ENCODE results near the gene CAND2.
"Not testable (repeated sequence)": the region's sequence is repeated elsewhere in the genome, so short reads cannot be mapped to it uniquely, and the experiment has no call there.

The CAND2 gene

DNA sequence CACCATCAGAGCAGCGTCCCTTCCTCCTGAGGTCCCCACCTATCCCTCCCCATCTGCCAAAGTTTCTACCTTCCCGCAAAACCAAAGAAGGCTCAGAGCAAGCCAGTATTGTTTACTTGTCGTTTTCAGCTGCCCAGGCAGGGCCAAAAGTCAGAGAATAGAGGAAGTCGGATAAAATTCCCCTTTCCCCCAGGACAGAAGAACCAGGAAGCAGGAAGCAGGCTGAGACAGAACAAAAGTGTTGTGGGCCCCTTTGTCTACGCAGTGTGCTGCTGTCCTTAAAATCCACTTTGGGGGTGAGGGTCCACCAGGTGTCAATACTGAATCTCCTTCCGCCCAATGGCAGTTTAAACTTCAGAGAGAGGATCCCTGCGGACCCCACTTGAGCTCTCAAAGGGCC, 63.4 kb downstream of the CAND2 start:
- no peak for DNase-seq (ENCODE audit: low read depth, low spot score)

DNA sequence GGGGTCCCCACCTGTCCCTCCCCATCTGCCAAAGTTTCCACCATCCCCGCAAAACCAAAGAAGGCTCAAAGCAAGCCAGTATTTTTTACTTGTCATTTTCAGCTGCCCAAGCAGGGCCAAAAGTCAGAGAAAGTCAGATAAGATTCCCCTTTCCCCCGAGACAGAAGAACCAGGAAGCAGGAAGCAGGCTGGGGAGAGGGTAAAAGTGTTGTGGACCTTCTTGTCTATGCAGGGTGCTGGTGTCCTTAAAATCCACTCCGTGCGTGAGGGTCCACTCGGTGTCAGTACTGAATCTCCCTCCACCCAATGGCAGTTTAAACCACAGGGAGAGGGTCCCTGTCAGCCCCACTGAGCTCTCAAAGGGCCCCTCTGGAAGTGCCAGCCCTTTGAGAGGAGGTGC, 65.1 kb downstream of the CAND2 start:
- no peak for DNase-seq (ENCODE audit: low read depth, low spot score)

DNA sequence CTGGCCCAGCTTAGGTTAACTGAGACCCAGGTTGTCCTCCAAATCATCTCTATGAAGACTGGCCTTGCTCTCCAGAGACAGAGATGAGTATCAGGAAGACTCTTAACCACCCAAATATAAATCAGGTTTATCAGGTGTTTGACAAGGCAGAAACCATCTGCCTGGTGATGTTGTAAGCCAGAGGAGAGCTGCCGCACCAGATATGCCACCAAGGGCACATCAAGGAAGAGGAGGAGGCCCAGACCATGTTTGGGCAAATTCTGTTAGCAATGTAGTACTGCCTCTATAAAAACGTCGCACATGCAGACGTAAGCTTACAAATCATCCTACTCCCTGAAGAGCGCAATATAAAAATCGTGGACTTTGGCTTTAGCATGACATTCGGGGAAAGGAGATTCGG, 65.9 kb downstream of the CAND2 start:
- DNase-seq (ENCODE audit: low read depth, low spot score) = no peak

DNA sequence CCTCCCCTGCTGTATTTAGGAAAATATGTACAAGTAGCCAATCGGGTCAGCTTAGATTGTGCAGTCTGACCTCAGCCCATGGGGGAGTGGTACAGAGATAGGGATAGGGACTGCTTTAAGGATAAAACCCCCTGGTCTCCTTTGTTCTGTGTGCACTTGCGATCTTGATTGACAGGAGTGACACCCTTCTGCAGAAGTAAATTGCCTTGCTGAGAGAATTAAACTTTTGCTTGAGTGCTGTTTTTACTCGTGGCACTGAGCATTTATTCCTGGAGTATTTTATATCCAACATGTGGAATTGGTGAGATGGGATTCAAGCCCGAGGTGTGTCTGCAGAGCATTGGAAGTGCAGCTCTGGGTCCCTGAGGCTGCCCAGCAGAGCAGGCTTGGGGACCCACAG, 68.8 kb downstream of the CAND2 start:
- DNase-seq (ENCODE audit: low read depth, low spot score) = no peak

DNA sequence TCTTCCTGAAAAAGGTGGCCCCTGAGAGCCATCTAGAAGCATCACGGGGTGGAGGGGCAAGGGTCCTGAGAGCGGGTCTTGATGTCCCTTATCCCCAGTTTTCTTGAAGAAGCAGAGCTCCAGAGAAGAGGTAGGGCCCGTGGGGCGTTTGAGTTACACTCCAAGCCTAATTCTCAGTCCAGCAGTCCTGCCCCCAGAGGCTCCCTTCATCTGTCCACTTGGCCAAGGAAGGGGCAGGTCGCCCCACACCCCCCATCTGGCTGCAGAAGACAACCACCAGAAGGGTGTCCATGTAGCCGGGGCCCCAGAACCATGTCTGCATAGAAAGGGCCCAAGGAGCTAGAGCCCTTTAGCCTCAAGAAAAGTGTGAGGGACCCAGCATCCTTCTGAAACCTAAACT, 70.4 kb downstream of the CAND2 start:
- no peak for DNase-seq (ENCODE audit: low read depth, low spot score)

DNA sequence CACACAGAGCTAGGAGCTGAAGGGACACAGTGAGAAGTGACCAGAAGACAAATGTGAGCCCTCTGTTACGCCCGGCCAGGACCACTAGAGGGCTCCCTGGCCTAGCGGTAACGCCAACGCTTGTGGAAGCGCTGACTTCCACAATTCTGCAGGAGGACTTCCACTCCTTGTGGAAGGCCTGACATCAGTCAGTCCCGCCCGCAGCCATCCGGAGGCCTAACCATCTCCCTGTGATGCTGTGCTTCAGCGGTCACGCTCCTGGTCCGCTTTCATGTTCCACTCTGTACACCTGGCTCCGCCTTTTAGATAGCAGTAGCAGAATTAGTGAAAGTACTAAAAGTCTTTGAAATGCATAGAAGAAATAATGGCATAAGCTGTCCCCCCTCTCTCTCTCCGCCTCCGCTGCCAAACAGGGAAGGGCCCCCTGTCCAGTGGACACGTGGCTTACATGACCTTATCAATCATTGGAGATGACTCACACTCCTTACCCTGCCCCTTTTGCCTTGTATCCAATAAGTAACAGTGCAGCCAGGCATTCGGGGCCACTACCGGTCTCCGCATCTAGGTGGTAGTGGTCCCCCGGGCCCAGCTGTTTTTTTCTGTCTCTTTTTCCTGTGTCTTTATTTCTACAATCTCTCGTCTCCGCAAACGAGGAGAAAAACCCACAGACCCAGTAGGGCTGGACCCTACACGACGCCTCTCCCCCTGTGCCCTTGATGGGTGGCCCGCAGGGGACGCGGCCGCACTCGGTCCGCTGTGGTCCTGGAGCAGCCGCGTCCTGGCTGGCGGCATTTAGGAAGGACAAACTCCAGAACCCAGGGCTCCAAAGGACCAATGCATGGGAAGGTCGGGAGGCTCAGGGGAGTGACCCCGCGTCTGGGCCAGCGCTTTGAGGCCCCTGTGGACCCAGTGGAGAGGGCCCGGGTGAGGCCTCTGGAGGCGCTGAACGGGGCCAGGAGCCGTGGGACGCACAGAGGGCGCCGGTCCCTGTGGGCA, 71.9 kb downstream of the CAND2 start:
- peak; percentile 91 for DNase-seq (ENCODE audit: low read depth, low spot score)

DNA sequence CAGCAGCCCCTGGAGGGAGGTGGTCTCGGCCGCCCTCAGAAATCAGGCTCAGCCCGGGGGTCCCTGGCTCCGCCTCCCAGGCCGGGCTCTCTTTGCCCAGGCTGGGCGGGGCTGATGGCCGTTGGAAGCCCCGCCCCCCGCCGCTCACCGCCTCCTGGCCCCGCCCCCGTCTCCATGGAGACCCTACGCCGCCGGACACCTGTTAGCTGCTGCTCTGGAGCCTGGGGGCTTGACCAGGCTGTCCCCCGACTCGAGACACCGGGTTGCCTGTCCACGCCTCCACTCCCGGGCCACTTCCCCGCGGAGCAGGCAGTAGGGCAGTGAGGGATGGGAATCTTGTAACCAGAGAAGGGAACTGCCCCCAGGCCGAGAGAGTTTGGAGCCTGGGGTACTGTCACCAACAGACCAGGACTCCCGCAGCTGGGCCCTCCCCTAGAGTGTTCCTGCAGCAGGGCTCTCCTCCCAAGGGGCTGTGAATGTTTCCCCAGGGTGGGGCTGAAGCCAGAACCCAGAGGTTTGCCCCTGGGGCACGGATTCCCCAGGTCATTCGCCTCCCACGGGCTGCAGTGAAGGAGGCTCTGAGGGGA, 72.6 kb downstream of the CAND2 start:
- peak; percentile 63 for DNase-seq (ENCODE audit: low read depth, low spot score)

DNA sequence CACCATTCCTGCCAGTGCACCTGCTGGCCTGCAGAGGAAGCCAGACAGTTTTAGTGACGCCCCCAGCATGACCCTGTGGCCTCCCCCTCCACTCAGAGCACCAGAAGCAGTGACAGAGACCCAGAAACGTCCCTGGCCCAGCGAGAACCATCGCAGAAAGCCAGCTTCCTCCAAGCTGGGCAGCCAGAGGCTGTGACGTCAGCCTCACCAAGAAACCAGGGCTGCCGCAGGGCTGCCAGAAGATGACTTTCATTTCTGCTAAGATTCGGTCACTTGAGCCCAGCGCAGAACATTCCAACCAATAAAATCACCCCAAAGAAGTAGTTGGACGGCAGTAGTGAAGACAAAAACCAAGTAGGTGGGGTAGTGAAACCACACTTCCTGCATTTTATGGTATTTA, 74.5 kb downstream of the CAND2 start:
- no peak for DNase-seq (ENCODE audit: low read depth, low spot score)

DNA sequence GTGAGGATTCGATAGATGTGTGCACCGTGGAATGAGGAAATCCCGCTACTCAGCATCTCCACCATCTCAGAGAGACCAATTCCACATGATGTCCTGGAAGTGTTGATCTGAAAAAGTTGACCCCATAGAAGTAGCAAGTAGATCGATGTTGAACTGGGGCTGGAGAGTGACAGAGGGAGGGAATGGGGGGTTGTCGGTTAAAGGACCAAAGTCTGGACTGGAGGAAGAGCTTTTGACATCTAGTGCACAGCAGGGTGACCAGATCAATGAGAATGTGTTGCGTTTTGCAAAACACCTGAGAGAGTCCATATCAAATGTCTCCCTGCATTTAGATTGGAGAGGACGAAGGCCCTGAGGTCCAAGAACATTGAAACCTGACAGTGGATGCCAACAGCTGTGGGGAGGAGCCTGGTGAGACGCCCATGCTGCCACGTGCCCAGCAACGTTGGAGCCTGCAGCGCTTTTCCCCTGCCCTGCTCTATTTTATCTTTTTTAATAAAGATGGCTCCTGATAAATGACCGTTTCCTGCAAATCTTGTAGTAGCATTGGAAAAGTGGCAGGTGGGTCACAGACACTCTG, 75.0 kb downstream of the CAND2 start:
- DNase-seq (ENCODE audit: low read depth, low spot score) = no peak

DNA sequence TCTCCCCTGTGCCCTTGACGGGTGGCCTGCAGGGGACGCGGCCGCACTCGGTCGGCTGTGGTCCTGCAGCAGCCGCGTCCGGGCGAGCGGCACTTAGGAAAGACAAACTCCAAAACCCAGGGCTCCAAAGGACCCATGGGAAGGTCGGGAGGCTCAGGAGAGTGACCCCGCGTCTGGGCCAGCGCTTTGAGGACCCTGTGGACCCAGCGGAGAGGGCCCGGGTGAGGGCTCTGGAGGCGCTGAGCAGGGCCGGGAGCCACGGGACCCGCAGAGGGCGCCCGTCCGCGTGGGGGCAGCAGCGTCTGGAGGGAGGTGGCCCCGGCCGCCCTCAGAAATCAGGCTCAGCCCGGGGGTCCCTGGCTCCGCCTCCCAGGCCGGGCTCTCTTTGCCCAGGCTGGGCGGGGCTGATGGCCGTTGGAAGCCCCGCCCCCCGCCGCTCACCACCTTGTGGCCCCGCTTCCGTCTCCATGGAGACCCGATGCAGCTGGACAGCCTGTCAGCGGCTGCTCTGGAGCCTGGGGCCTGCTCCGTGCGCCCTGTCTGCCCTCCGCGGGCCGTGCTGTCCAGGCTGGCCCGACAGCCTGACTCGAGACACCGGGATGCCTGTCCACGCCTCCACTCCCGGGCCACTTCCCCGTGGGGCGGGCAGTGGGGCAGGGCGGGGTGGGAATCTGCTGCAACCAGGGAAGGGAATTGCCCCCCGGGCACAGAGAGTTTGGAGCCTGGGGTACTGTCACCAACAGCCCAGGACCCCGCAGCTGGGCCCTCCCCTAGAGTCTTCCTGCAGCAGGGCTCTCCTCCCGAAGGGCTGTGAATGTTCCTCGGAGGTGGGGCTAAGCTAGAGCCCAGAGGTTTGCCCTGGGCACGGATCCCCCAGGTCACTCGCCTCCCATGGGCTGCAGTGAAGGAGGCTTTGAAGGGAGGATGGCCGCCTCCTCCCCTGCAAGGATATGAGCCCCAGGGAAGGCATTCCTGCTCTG, 79.7 kb downstream of the CAND2 start:
- DNase-seq (ENCODE audit: low read depth, low spot score) = peak; percentile 94

DNA sequence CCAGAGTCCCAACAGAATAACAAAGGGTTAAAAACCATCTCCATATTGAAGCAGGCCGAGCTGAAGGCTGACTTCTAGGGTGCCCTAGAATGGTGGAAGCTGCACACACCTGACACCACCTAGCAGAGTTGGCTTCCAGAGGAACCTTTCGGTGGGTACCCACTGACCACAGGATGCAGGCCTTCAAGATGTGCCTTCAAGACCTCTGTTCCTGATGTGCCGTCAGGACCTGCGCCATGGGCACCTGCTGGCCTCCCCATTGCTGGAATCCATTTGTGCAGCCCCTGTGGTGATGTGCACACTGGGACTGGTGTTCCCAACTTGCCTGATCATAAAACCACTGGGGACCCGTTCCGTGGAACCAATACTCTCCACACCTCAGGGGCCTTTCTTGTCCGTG, 80.6 kb downstream of the CAND2 start:
- no peak for DNase-seq (ENCODE audit: low read depth, low spot score)

DNA sequence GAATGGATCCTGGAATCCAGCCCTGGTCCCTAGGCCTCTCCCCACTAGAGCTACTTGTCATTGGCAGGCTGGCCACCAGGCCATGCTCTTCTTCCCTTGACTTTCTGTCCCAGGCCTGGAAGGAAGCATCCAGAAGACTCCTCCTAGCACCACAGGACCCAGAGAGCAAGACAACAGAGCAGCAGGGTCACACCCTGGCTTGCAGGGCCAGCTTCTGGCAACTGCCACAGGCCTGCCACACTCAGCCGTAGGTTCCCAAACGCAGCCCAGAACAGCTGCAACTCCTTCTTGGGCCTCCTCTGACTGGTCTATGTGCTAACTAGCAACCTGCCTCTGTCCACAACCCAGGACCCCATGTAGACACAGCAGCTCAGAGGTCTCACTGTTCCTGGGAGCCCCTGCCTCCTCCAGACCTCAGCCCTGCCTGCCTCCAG, 81.7 kb downstream of the CAND2 start:
- DNase-seq (ENCODE audit: low read depth, low spot score) = no peak

DNA sequence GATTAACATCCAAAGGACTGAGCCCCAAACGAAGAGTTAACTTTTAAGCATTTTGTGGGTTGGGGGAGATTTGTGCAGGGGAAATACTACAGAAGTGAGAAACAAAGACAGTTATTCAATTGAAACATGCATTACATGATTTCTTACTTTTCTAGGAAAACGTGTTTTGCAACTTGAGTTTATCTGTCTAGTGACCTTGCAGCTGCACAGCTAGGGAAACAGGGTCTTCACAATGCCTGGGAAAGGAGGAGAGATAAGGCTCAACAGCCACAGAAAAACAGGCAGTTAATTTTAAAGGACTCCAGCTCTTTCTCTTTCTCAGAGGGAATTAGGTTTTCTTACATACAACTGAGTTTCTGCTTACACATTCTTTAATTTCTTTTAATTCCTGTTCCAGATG, 82.3 kb downstream of the CAND2 start:
- DNase-seq (ENCODE audit: low read depth, low spot score) = not testable (repeated sequence)

DNA sequence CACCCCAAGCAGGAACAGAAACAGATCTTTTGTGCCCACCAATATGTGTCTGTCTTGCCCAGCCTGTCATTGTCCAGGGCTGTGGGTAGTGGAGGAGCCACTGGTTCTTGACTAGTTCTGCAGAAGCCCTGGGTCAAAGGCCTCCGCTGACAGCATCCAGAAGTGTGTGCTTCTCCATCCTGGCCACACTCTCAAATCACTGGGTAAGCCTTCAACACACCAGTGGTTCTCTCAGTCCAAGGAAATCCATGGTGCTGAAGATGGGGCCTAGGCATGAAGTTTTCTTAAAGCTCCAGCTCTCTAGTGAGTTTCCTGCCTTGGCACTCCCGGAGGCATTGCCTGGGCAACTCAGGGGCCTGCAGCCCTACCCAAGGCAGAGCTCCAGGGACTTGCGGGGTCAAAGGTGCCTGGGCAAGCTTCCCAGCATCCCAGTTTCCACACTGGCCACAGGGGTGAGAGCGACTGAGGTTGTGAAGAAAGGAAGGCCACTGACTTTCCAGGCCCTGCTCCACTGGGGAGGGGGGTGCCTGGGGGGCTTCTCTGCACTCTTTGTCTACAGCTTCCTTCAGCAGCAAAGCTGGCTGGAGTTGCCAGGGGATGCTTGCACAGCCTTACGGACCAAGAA, 82.8 kb downstream of the CAND2 start:
- DNase-seq (ENCODE audit: low read depth, low spot score) = no peak

DNA sequence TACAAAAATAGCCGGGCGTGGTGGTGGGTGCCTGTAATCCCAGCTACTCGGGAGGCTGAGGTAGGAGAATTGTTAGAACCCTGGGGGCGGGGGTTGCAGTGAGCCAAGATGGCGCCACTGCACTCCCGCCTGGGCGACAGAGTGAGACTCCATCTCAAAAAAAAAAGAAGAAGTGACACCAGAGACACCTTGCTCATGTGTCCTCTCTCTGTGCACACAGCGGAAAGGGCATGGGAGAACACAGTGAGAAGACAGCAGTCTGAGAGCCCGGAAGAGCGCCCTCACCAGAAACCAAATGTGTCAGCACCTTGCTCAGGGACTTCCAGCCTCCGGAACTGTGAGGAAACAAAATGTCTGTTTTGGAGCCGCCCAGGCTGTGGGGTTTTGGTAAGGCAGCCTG, 85.4 kb downstream of the CAND2 start:
- not testable (repeated sequence) for DNase-seq (ENCODE audit: low read depth, low spot score)

DNA sequence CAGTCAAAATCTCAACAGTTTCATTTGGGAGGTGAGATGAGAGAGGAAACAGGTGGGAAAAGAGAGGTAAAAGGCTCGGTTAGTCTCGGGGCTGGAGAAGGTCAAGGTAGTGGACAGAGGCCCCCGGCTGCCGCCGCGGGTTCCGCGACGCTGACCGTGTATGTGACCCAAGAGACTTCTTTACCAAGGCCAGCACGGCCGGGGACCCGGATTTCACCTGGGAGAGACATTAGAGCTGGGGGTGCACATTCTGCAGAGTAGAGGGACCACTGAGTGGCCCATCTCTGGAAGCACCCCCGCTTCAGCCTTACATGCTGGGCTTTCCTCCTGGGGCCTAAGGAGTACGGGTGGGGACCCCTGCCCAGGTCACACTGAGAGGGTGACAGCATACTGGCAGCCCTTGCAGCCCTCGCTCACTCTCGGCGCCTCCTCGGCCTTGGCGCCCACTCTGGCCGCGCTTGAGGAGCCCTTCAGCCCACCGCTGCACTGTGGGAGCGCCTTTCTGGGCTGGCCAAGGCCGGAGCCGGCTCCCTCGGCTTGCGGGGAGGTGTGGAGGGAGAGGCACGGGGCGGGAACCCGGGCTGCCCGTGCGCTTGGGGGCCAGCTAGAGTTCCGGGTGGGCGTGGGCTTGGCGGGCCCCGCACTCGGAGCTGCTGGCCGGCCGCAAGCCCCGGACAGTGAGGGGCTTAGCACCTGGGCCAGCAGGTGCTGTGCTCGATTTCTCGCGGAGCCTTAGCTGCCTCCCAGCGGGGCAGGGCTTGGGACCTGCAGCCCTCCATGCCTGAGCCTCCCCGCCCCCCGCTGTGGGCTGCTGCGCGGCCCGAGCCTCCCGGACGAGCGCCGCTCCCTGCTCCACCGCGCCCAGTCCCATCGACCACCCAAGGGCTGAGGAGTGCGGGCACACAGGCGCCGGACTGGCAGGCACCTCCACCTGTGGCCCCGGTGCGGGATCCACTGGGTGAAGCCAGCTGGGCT, 86.1 kb downstream of the CAND2 start:
- DNase-seq (ENCODE audit: low read depth, low spot score) = no peak

DNA sequence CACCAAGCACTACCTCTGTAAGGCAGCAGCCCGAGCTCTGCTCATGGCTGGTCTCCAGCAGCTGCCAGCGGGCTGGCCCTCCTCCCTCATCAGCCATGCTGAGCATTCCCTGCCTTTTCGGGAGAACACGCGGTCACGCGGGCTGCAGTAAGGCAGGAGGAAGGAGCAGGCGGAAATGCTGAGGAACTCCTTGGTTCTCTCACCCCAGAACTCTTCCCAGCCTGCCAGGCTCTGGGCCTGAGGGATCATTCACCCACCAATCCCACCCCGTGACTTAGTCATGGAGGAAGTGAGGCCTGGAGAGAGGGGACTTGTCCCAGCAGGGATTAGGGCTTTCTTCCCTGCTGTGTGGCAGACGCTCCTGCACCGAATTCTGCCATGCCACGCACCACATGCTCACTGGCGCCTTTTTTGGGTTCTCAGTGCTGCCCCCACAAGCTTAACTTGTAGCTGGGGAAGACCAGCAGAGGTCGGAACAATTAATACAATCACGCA, 87.8 kb downstream of the CAND2 start:
- DNase-seq (ENCODE audit: low read depth, low spot score) = no peak

Measured in ELF-1 (cell line).